CD4-positive, alpha-beta T cell treated with Interleukin-21 for 1 hour (primary cell): Measurements from ENCODE around the gene CNTN2.
A peak's percentile ranks its signal among the peaks of the same experiment; 100 is the strongest.

Experiments used
- DNase-seq: peaks from one replicate; pipeline ENCODE4 v3.0.0-alpha.2; 2020

CNTN2 gene

GRCh38 chr1:205075642-205076155 is 32.7 kb downstream of the CNTN2 start:
- no peak for DNase-seq

DNA sequence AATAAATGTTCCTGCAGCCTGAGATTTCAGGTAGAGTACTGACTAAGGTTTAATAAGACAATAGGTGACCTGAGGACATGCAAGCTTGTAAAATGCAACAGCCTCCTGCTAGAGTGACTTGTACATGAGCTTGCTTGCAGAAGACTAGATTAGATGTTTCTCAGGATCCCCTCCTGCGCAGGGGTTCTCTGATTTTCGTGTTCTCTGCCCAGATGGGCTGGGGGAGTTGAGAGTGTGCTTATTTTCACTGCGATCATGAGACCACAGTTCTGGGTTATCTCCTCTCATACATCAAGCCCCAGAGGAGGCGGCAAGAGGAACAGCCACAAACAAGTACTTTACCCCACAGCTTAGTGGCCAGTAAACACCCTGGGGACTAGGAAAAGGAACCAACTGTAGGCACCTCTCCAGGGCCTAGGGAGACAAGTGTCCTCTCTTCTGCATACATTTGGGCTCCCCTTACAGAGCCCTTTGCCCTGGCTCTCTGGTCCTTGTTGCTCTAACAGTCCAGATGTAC is 33.3 kb downstream of the CNTN2 start:
- no peak for DNase-seq

GRCh38 chr1:205077158-205077933 is 34.3 kb downstream of the CNTN2 start:
- no peak for DNase-seq

DNA sequence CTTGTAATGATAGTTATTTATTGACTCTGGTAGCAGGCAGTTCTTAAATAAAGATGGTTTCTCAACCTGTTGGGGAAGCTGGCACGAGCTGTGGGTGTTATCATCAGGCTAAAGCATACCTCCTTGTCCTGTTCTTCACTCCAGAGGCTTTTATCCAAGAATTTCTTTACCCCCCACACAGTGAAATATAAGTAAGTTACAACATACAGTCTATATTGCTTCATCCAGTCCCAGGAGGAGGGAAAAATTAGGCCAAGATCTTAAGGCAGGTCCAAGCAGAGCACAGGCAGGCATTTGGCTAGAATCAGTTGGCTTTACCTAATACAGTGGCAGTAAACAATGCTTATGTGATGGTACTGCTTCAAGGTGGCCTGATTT is 34.9 kb downstream of the CNTN2 start:
- DNase-seq, result no peak

- DNase-seq, result no peak
These were observed 39.4 kb downstream of the CNTN2 start for GRCh38 chr1:205082431-205082830.

- DNase-seq, result no peak
These were observed 41.3 kb downstream of the CNTN2 start, which contains the start of gene TMEM81 for GRCh38 chr1:205084360-205084759. TMEM81 (minus strand) TSS chr1:205084460; CDS start chr1:205084320, 140 bp downstream.

- DNase-seq, result no peak
These were observed 45.3 kb downstream of the CNTN2 start for GRCh38 chr1:205088341-205088740.

DNA sequence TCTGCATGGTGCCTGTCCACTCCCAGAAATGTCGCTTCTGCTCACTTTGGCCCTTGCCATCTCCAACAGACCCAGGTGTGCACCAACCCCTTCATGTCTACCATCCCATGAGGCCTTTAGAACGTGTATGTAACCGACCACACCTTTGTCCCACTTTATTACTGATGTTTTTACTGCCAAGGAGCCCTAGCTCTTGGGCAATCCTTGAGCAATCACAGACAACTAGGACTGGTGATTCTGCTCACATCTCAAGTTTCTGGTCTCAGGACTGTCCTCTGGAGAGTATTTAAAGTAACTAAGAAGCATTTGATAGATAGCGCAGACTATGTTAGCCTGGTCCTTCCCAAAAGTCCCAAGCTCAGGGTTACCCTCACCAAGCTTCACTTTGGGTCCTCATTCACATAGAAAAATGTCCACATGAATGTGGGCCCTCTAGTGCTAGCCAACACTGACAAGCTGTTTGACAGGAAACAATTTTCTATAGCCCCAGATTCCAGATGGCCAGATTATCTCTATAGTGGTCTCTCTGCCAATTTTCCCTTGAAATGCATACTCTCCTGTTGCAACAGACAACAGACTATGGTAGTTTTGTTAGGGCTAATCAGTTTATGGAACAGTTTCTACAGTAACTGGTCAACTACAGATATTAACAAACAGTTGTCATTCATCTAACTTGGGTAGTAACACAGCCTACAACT is 48.2 kb downstream of the CNTN2 start:
- DNase-seq, result no peak

DNA sequence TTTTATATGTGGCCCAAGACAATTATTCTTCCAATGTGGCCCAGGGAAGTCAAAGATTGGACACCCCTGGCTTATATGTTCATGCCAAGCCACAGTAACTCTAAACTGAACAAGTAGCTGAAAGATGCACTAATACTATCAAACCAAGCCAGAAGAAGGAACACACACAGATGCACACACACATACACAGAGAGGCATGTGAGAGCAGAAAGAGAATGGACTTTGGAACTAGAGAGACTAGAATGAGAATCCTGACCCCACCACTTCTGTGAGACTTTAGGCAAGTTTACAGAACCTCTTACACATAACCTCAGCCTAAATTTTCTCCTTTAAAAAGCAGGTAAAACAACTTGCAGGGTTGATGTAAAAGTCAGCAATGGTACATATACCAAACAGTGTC is 52.4 kb downstream of the CNTN2 start:
- no peak for DNase-seq

GRCh38 chr1:205098242-205098641 is 55.2 kb downstream of the CNTN2 start:
- DNase-seq, result no peak

GRCh38 chr1:205102404-205102803 is 59.4 kb downstream of the CNTN2 start:
- DNase-seq, result no peak

GRCh38 chr1:205107327-205107726 is 64.3 kb downstream of the CNTN2 start:
- DNase-seq, result no peak

GRCh38 chr1:205108464-205108863 is 65.5 kb downstream of the CNTN2 start:
- DNase-seq, result no peak

DNA sequence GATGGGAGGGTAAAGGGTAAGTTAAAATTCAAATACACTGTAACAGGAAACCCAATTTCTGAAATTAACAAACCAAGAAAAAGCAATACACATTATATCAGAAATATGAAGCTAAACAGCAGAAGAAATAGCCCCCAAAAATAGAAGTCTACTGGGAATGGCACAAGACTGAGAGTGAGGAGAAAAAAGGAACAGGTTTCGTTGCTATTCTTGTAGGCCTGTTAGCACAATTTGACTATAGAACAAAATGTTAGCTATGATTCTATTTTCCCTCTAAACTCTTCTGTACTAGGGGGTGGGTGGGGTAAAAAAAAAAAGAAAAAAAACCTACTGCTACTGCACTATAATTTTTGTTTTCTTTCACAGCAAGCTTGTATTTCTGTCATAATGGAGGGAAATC is 66.3 kb downstream of the CNTN2 start:
- no peak for DNase-seq

DNA sequence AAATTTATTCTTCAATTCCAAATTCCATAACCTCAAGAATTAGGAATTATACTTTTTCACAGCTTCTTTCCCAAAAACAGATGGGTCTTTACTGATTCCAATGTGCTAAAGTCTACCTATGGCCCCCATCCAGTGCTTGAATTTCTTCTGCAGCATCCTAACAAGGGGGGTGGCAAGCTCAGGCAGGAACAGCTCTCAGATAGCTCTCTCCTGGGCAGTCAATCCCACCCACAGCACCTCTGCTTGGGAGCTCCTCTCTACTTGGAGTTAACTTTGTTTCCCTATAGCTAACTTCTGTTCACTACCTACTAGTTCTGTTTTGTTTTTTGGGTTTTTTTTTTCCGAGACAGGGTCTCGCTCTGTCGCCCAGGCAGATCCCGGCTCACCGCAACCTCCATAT is 66.7 kb downstream of the CNTN2 start:
- DNase-seq, result no peak

- no peak for DNase-seq
These were observed 68.3 kb downstream of the CNTN2 start for GRCh38 chr1:205111354-205111753.

- no peak for DNase-seq
These were observed 75.7 kb downstream of the CNTN2 start for GRCh38 chr1:205118752-205119151.

- DNase-seq, result peak; percentile 96
These were observed 78.9 kb downstream of the CNTN2 start, which contains the start of gene RBBP5 for GRCh38 chr1:205121660-205122488. RBBP5 (minus strand) TSS chr1:205121978; CDS start chr1:205121873, 105 bp downstream.

GRCh38 chr1:205122489-205122882 is 79.5 kb downstream of the CNTN2 start:
- DNase-seq, result no peak

DNA sequence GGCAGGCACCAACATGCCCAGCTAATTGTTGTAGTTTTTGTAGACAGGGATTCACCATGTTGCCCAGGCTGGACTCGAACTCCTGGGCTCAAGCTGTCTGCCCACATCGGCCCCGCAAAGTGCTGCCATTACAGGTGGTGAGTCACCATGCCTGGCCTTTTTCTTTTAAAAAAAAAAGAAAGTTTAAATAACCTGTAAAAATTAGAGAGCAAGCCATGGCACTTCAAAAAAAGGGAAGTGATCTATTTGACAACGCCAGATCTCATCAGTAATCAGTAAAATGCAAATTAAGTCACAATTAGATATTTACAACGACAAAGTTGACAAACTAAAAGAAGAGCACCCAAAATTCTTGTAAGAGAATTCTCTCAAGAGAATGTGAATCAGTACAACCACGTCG is 81.7 kb downstream of the CNTN2 start:
- no peak for DNase-seq

- DNase-seq, result no peak
These were observed 84.6 kb downstream of the CNTN2 start for GRCh38 chr1:205127646-205128045.
